SK-N-SH treated with all-trans-retinoic acid at 6 μM for 48 hours (cell line): Measurements from ENCODE around the gene MYO3B.
"Not testable (repeated sequence)": the region's sequence is repeated elsewhere in the genome, so short reads cannot be mapped to it uniquely, and the experiment has no call there.

Source experiments
- ATAC-seq: fragments of 200-7000 bp; cut with Tn5 transposase; 3 replicates; pipeline ENCODE4 v1.9.1; 2020; ENCODE audit warnings: mild to moderate bottlenecking, moderate library complexity
- ARNTL ChIP-seq: fragments of 450-650 bp; formaldehyde crosslinking; IDR thresholded peaks from 2 replicates; pipeline ENCODE4 v1.5.0; 2020; ENCODE audit warnings: low read depth, mild to moderate bottlenecking, moderate library complexity, borderline replicate concordance
- BACH2 ChIP-seq: fragments of 250-450 bp; sonication (Bioruptor Pico); IDR thresholded peaks from 2 replicates; pipeline ENCODE4 v1.9.0; 2021; ENCODE audit warnings: mild to moderate bottlenecking, borderline replicate concordance
- CSRNP3 ChIP-seq: fragments of 250-450 bp; sonication (Bioruptor Pico); IDR thresholded peaks from 2 replicates; pipeline ENCODE4 v1.5.1; 2021; ENCODE audit warnings: mild to moderate bottlenecking, moderate library complexity
- ESRRG ChIP-seq: fragments of 250-450 bp; sonication (Bioruptor Pico); IDR thresholded peaks from 2 replicates; pipeline ENCODE4 v1.6.1; 2021; ENCODE audit warnings: mild to moderate bottlenecking
- GLIS3 ChIP-seq: fragments of 250-450 bp; sonication (Bioruptor Pico); IDR thresholded peaks from 2 replicates; pipeline ENCODE4 v1.5.0; 2020; ENCODE audit warnings: mild to moderate bottlenecking, moderate library complexity
- ISL1 ChIP-seq: fragments of 250-450 bp; sonication (Bioruptor Pico); IDR thresholded peaks from 2 replicates; pipeline ENCODE4 v2.1.2; 2022; ENCODE audit warnings: mild to moderate bottlenecking, moderate library complexity
- OSR1 ChIP-seq: fragments of 250-450 bp; sonication (Bioruptor Pico); IDR thresholded peaks from 2 replicates; pipeline ENCODE4 v1.8.0; 2022; ENCODE audit warnings: moderate library complexity, mild to moderate bottlenecking, inconsistent platforms
- PATZ1 ChIP-seq: fragments of 250-450 bp; sonication (Bioruptor Pico); IDR thresholded peaks from 2 replicates; pipeline ENCODE4 v1.8.0; 2020; ENCODE audit warnings: mild to moderate bottlenecking, moderate library complexity, borderline replicate concordance
- POU6F1 ChIP-seq: fragments of 250-450 bp; sonication (Bioruptor Pico); IDR thresholded peaks from 2 replicates; pipeline ENCODE4 v1.8.0; 2021; ENCODE audit warnings: low read depth, mild to moderate bottlenecking, moderate library complexity, borderline replicate concordance
- PPARA ChIP-seq: fragments of 250-450 bp; sonication (Bioruptor Pico); IDR thresholded peaks from 2 replicates; pipeline ENCODE4 v1.5.0; 2020; ENCODE audit warnings: mild to moderate bottlenecking, borderline replicate concordance
- RARB ChIP-seq: fragments of 250-450 bp; sonication (Bioruptor Pico); IDR thresholded peaks from 2 replicates; pipeline ENCODE4 v1.8.0; 2021; ENCODE audit warnings: mild to moderate bottlenecking, moderate library complexity
- SNAI2 ChIP-seq: fragments of 250-450 bp; sonication (Bioruptor Pico); IDR thresholded peaks from 2 replicates; pipeline ENCODE4 v1.5.0; 2020; ENCODE audit warnings: mild to moderate bottlenecking, moderate library complexity
- TCF4 ChIP-seq: fragments of 250-450 bp; sonication (Bioruptor Pico); IDR thresholded peaks from 2 replicates; pipeline ENCODE4 v1.8.0; 2021; ENCODE audit warnings: mild to moderate bottlenecking, moderate library complexity, borderline replicate concordance
- TOX ChIP-seq: fragments of 250-450 bp; sonication (Bioruptor Pico); IDR thresholded peaks from 2 replicates; pipeline ENCODE4 v1.8.0; 2021; ENCODE audit warnings: mild to moderate bottlenecking, moderate library complexity, borderline replicate concordance
- TSHZ2 ChIP-seq: fragments of 250-450 bp; sonication (Bioruptor Pico); IDR thresholded peaks from 2 replicates; pipeline ENCODE4 v1.5.0; 2020; ENCODE audit warnings: mild to moderate bottlenecking, moderate library complexity
- ZC3H10 ChIP-seq: fragments of 250-450 bp; sonication (Bioruptor Pico); IDR thresholded peaks from 2 replicates; pipeline ENCODE4 v1.5.1; 2021; ENCODE audit warnings: mild to moderate bottlenecking, moderate library complexity
- ZFP3 ChIP-seq: fragments of 250-450 bp; sonication (Bioruptor Pico); IDR thresholded peaks from 2 replicates; pipeline ENCODE4 v1.5.0; 2020; ENCODE audit warnings: mild to moderate bottlenecking, moderate library complexity
- ZFP30 ChIP-seq: fragments of 450-650 bp; formaldehyde crosslinking; IDR thresholded peaks from 2 replicates; pipeline ENCODE4 v1.5.0; 2022; ENCODE audit warnings: mild to moderate bottlenecking, moderate library complexity
- ZNF565 ChIP-seq: fragments of 450-650 bp; formaldehyde crosslinking; conservative IDR thresholded peaks from 2 replicates; pipeline ENCODE4 v1.5.0; 2020; ENCODE audit warnings: low read depth, mild to moderate bottlenecking, moderate library complexity

Gene MYO3B

GRCh38 chr2:170208967-170209366, 31.0 kb downstream of the MYO3B start:
- no peak for ATAC-seq
- TF ChIP-seq ZC3H10 (no peak), ZFP3 (no peak), TSHZ2 (no peak), OSR1 (no peak), ESRRG (CRISPR knock-in tag) (no peak), PATZ1 (CRISPR knock-in tag) (no peak), TCF4 (CRISPR knock-in tag) (no peak), ARNTL (CRISPR knock-in tag) (no peak), RARB (CRISPR knock-in tag) (no peak), ZNF565 (CRISPR knock-in tag) (no peak), CSRNP3 (CRISPR knock-in tag) (no peak), PPARA (CRISPR knock-in tag) (no peak)
- TF ChIP-seq, all 23 proteins: peak for 0

GRCh38 chr2:170212625-170213280, 34.8 kb downstream of the MYO3B start:
- ATAC-seq, result no peak
- TF ChIP-seq TCF4 (CRISPR knock-in tag) (no peak), TOX (no peak), GLIS3 (CRISPR knock-in tag) (no peak), CSRNP3 (CRISPR knock-in tag) (no peak), TSHZ2 (no peak), OSR1 (no peak), ARNTL (CRISPR knock-in tag) (no peak), SNAI2 (CRISPR knock-in tag) (no peak), ZNF565 (CRISPR knock-in tag) (no peak), PPARA (CRISPR knock-in tag) (no peak), BACH2 (CRISPR knock-in tag) (no peak), ISL1 (CRISPR knock-in tag) (no peak), ZC3H10 (no peak)

GRCh38 chr2:170213281-170213625, 35.3 kb downstream of the MYO3B start:
- not testable (repeated sequence) for ATAC-seq

- ATAC-seq, result no peak
- no peak for TF ChIP-seq ZFP30
- TF ChIP-seq PPARA (CRISPR knock-in tag), result no peak
- no peak for TF ChIP-seq ZFP3
- TF ChIP-seq ISL1 (CRISPR knock-in tag), result no peak
- no peak for TF ChIP-seq TCF4 (CRISPR knock-in tag)
- TF ChIP-seq POU6F1 (CRISPR knock-in tag), result no peak
- no peak for TF ChIP-seq RARB (CRISPR knock-in tag)
- TF ChIP-seq PATZ1 (CRISPR knock-in tag), result no peak
- TF ChIP-seq ZNF565 (CRISPR knock-in tag), result no peak
Measured at GRCh38 chr2:170213651-170214050, 35.7 kb downstream of the MYO3B start.
